Spleen (tissue), 11 donors: ENCODE results near the gene HNRNPR. TPM values are rescaled to one million over a fixed set of nuclear protein-coding genes. Genes with fewer than 3 reads are reported as not detected.

Experiments
- DNase-seq: peaks from one replicate; pipeline ENCODE4 v3.0.0-alpha.2; 2020
- H3K27ac ChIP-seq, 8 donors: fragments of 200-600 bp; sonication (generic) in 7 of 8; 1 replicate in 4 of 8; 2 replicates in 4 of 8; pipeline versions ENCODE4 v1.5.0 to v1.8.0; 2016 to 2021; ENCODE audit warnings: inconsistent platforms in 4 of 8, mild to moderate bottlenecking in 4 of 8, moderate library complexity in 1 of 8
- H3K27me3 ChIP-seq, 7 donors: fragments of 200-600 bp; sonication (generic) in 6 of 7; replicated peaks in 1 of 7; 1 replicate in 4 of 7; 2 replicates in 3 of 7; pipeline versions ENCODE4 v1.5.0 to v1.8.0; 2016 to 2021; ENCODE audit warnings: inconsistent platforms in 3 of 7, mild to moderate bottlenecking in 1 of 7
- H3K36me3 ChIP-seq, 6 donors: fragments of 200-600 bp; sonication (generic) in 5 of 6; 1 replicate in 4 of 6; 2 replicates in 2 of 6; pipeline versions ENCODE4 v1.5.0 to v1.8.0; 2016 to 2021; ENCODE audit warnings: inconsistent platforms in 2 of 6
- H3K4me1 ChIP-seq, 6 donors: fragments of 200-600 bp; sonication (generic) in 5 of 6; 1 replicate in 3 of 6; 2 replicates in 3 of 6; pipeline versions ENCODE4 v1.5.0 to v1.8.0; 2016 to 2021; ENCODE audit warnings: inconsistent platforms in 3 of 6
- H3K4me3 ChIP-seq, 8 donors: fragments of 200-600 bp; sonication (generic) in 7 of 8; 1 replicate in 4 of 8; 2 replicates in 4 of 8; pipeline versions ENCODE4 v1.5.0 to v1.8.0; 2016 to 2021; ENCODE audit warnings: inconsistent platforms in 4 of 8, mild to moderate bottlenecking in 4 of 8, moderate library complexity in 2 of 8
- H3K9me3 ChIP-seq, 8 donors: fragments of 200-600 bp; sonication (generic) in 7 of 8; 1 replicate in 4 of 8; 2 replicates in 4 of 8; pipeline versions ENCODE4 v1.5.0 to v1.8.0; 2016 to 2021; ENCODE audit warnings: inconsistent platforms in 4 of 8
- CTCF ChIP-seq, 11 experiments: fragments of 200-600 bp in 7 of 11; fragments of 450-650 bp in 4 of 11; sonication (generic) in 4 of 11; IDR thresholded peaks in 8 of 11; conservative IDR thresholded peaks in 3 of 11; 1 replicate in 7 of 11; 2 replicates in 4 of 11; pipeline versions ENCODE4 v1.4.0 to v1.8.0; 2016 to 2021; ENCODE audit warnings: antibody characterized with exemption in 11 of 11, inconsistent platforms in 4 of 11, mild to moderate bottlenecking in 1 of 11
- POLR2A ChIP-seq, 3 donors: fragments of 450-650 bp; IDR thresholded peaks; one replicate each; pipeline ENCODE4 v1.5.1; 2017; ENCODE audit warnings: antibody characterized with exemption in 3 of 3, mild to moderate bottlenecking in 1 of 3
- POLR2AphosphoS5 ChIP-seq, 3 donors: sonication (generic); formaldehyde crosslinking; IDR thresholded peaks; one replicate each; pipeline ENCODE4 v1.5.1; 2017; ENCODE audit warnings: antibody characterized with exemption in 3 of 3
- WGBS, 5 donors: extraction: QIAGEN DNeasy Blood & Tissue Kit in 3 of 5; methylation state at CpG; one replicate each; pipeline versions ENCODE4 v1.1.5 to v1.1.7; 2013 to 2018; 5-methylcytosine and 5-hydroxymethylcytosine counted together
- intact Hi-C: fragments of 100-400 bp; cut with DNase I; formaldehyde crosslinking; loops from one replicate; pipeline ENCODE4 v1.15.0; 2023; ENCODE audit warnings: low total_unique reads
- polyA plus RNA-seq, 3 donors: library from polyadenylated mRNA; stranded (reverse); fragments of 200-250 nt; gene quantifications; one replicate each; pipeline ENCODE4 v1.2.1, GENCODE V29; 2013
- total RNA-seq, 7 donors: library from RNA; depleted of rRNA in 3 of 7; stranded (reverse); fragments of >200 nt in 3 of 7; fragmentation: NEBNext Ultra II Directional in 4 of 7; extraction: Animal tissue kit (Norgen Biotek cat#: 25700) in 4 of 7; gene quantifications; one replicate each; pipeline versions ENCODE4 v1.1.0 to v1.2.1, GENCODE V29; 2016 to 2021
- donor health status: healthy with polysubstance abuse.
- donor health status: DM: no; HTN: no; CAD: no; lungs with moderate emphysema.
- donor health status: DM: no; HTN: no; CAD: no.
- donor health status: Bipolar disorder and iron deficiency.
- donor health status: healthy.
- donor health status: DM: no; HTN: no; CAD: no.
- donor health status: DM: yes; HTN: yes; CAD: no.

HNRNPR gene
- total and polyA plus RNA-seq, 10 donors: 58.2 to 143 (median 95.6) TPM

- H3K27ac ChIP-seq: no peak overlapping the region
- TF ChIP-seq POLR2A (IDR thresholded peaks at IDR 0.05) (no peak), POLR2AphosphoS5 (IDR thresholded peaks at IDR 0.05) (no peak), CTCF (IDR thresholded peaks at IDR 0.05 in 8 of 11, conservative IDR thresholded peaks at IDR 0.05 in 3 of 11) (no peak)
- no peak overlapping the region for H3K4me3 ChIP-seq
- no peaks in the 10 kb centered on the region for H3K9me3 ChIP-seq
- intact Hi-C loops: no loop called here
- H3K4me1 ChIP-seq: peaks cover 0 to 21% (median 2%) of the 10 kb centered on the region in 6 donors
- H3K36me3 ChIP-seq: peaks cover 0 to 78% (median 10%) of the 10 kb centered on the region in 6 donors
- H3K27me3 ChIP-seq: no peaks in the 10 kb centered on the region
- WGBS, 5 donors: 89 to 100% (median 96%) methylated on average over 1 of the region's 1 CpG
- DNase-seq: no peak
These were observed 57.7 kb downstream of the HNRNPR start for GRCh38 chr1:23286401-23286800.

- WGBS, 5 donors: 86 to 93% (median 88%) methylated on average over 4 of the region's 4 CpGs
- Histone ChIP-seq H3K27ac (no peak overlapping the region), H3K27me3 (no peaks in the 10 kb centered on the region), H3K4me1 (peaks cover 0 to 21% (median 0%) of the 10 kb centered on the region in 6 donors), H3K36me3 (peaks cover 0 to 92% (median 15%) of the 10 kb centered on the region in 6 donors), H3K9me3 (no peaks in the 10 kb centered on the region), H3K4me3 (no peak overlapping the region)
- TF ChIP-seq POLR2AphosphoS5 (IDR thresholded peaks at IDR 0.05) (no peak), POLR2A (IDR thresholded peaks at IDR 0.05) (no peak), CTCF (IDR thresholded peaks at IDR 0.05 in 8 of 11, conservative IDR thresholded peaks at IDR 0.05 in 3 of 11) (no peak)
- intact Hi-C loops: no loop called here
- DNase-seq: no peak
These were observed 60.1 kb downstream of the HNRNPR start for GRCh38 chr1:23283667-23284602.

GRCh38 chr1:23282957-23283356 is 61.1 kb downstream of the HNRNPR start:
- Histone ChIP-seq H3K27me3 (no peaks in the 10 kb centered on the region), H3K36me3 (peaks cover 0 to 82% (median 15%) of the 10 kb centered on the region in 6 donors), H3K4me3 (no peak overlapping the region), H3K27ac (peak overlapping the region in 3 of 8 donors; percentile 4 to 38 (median 17)), H3K4me1 (peaks cover 0 to 14% (median 0%) of the 10 kb centered on the region in 6 donors), H3K9me3 (no peaks in the 10 kb centered on the region)
- DNase-seq: no peak
- TF ChIP-seq POLR2AphosphoS5 (IDR thresholded peaks at IDR 0.05): no peak
- TF ChIP-seq CTCF (IDR thresholded peaks at IDR 0.05 in 8 of 11, conservative IDR thresholded peaks at IDR 0.05 in 3 of 11): no peak
- TF ChIP-seq POLR2A (IDR thresholded peaks at IDR 0.05): no peak
- WGBS, 5 donors: 59 to 76% (median 66%) methylated on average over 5 of the region's 5 CpGs
- intact Hi-C loops: no loop called here

- DNase-seq: no peak
- H3K9me3 ChIP-seq: no peaks in the 10 kb centered on the region
- intact Hi-C loops: no loop called here
- H3K27ac ChIP-seq: no peak overlapping the region
- peaks cover 0 to 12% (median 0%) of the 10 kb centered on the region in 6 donors for H3K4me1 ChIP-seq
- H3K36me3 ChIP-seq: peaks cover 0 to 44% (median 15%) of the 10 kb centered on the region in 6 donors
- TF ChIP-seq POLR2A (IDR thresholded peaks at IDR 0.05) (no peak), CTCF (IDR thresholded peaks at IDR 0.05 in 8 of 11, conservative IDR thresholded peaks at IDR 0.05 in 3 of 11) (no peak), POLR2AphosphoS5 (IDR thresholded peaks at IDR 0.05) (no peak)
- no peak overlapping the region for H3K4me3 ChIP-seq
- 90 to 99% (median 97%) methylated on average over 2 of the region's 2 CpGs for WGBS, 5 donors
- peaks cover 0 to 30% (median 8%) of the 10 kb centered on the region in 7 donors for H3K27me3 ChIP-seq
These were observed 65.4 kb downstream of the HNRNPR start for GRCh38 chr1:23278717-23279116.
